Stimulated activated CD8-positive, alpha-beta memory T cell treated with anti-CD3 and anti-CD28 coated beads, Interleukin-15, amount 100 ng/mL, for 1 hour (primary cell): ENCODE measurements around the gene UBA52.
"Not testable (repeated sequence)": the region's sequence is repeated elsewhere in the genome, so short reads cannot be mapped to it uniquely, and the experiment has no call there.

Experiments
- DNase-seq: peaks from one replicate; pipeline ENCODE4 v3.0.0-alpha.2; 2020; ENCODE audit warnings: low read depth

UBA52 gene

DNA sequence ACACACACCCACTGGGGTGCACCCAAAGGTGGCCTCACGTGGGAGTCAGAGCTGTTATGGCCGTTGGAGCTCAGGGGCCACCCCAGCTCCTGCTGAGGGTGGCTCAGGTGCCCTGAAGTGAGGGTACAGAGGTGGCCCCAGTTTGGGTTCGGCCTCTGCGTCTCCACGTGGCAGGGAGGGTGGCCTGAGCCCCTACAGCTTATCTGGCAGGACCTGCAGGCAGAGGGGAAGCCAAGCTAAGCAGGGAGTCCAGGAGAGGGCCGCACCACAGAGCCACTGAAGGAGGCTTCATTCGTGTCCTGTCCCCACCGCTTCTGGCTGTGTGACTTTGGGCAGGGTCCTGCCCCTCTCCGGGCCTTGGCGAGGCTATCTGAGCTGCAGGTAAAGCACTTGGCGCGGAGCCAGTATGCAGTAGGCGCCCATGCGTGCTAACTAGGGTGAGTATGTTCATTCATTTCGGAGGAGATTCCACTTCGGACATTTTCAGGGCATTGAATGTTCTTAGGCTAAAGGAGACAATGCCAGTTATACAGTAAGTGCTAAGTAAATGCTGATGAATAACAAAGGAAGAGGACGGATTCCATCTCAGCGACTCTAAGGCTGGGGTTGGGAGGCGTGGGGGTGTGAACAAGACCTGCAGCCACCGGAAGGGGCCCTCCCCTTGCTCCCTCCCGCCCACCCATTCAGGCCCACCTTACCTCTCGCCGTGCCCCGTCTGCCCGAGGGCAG lies 21.9 kb downstream of the UBA52 start:
- no peak for DNase-seq

DNA sequence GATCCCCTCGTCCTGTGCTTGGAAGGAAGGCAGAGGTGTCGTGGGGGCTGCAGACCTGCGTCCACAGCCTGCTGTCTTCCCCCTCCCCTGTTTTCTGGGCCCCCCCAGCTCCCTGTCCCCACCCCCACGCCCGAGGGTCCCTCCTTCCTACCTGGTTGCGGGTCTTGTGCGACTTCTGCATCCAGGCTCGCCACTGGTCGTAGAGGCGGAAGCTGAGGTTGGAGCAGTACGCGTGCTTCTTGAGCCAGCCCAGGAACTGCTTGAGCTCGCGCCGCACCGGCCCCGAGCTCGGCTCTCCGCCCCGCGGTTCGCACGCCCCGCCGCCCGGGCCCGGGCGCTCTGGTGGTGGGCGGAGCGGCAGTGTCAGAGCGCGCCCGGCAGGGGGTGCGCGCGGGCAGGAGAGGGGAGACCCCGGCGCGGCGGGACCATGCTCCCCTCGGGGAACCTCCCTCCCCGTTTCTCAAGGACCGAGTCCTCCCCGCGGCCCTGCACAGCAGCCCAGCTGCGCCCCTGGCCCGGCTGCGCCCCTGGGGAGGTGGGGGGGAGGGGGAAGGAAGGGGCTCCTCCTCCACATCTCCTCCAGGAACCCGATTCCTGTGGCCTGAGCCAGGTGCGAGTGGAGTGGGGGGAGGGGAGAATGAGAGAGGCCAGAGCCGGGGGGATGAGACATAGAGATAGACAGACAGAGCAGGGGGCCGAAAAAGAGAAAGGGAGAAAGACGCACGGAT lies 22.6 kb downstream of the UBA52 start:
- peak; percentile 45 for DNase-seq

- DNase-seq = no peak
These were observed 23.2 kb downstream of the UBA52 start for GRCh38 chr19:18594824-18595373.

DNA sequence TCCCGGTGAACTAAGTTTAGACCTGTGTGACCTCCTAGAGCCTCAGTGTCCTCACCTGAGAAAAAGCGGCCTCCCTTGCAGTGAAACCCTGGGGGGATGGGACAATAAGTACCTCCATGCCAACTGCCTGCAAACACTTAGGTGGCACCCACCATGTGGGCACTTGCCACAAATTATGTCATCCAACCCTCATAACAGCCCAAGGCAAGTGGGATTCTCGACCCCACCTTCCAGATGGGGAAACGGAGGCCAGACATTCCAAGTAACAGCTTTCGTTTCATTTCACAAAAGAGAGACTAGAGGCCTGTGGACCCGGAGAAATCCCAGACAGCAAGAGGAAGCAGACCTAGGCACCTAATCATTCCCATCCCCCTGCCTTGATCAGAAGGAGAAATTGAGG lies 23.8 kb downstream of the UBA52 start:
- DNase-seq = no peak

- no peak for DNase-seq
These were observed 25.1 kb downstream of the UBA52 start for GRCh38 chr19:18596752-18597157.

DNA sequence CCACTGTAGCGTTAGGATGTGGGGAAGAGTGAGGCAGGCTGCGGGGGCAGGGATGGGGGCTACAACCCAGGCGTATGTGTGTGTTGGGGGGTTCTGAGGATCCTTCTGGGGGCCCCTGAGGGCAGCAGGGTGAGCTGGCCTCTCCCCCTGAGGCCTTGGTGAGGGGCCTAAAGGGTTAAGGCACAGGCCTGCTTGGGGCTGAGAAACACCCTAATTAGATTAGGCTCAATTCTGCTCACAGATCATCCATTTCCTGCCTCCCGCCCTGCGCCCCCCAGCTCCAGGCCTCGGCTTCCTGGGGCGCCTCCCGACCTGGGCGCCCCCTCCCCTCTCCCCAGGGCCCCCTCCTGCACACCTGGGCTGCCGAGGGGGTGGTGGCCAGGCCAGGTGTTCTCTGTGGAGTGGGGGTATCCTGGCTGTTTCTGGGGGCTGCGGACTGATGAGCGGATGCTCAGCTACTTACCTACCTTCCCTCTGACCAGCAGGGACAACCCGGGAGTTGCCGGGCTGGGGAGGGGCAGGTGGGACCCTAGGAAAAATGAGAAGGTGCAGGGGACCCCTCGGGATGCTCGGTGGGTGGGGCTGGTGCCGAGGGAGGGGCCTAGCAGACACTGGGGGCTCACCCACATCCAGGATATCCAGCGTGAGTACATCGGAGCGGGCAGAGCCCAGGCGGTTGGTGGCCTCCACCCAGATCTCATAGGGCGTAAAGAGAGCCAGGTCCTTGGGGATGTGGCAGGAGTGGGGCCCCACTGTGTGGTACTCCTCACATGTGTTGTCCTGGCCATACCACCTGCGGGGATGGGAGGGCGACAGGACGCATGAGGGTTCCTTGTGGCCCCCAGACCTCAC lies 26.4 kb downstream of the UBA52 start:
- DNase-seq = no peak

GRCh38 chr19:18599485-18599884 lies 27.8 kb downstream of the UBA52 start:
- no peak for DNase-seq

DNA sequence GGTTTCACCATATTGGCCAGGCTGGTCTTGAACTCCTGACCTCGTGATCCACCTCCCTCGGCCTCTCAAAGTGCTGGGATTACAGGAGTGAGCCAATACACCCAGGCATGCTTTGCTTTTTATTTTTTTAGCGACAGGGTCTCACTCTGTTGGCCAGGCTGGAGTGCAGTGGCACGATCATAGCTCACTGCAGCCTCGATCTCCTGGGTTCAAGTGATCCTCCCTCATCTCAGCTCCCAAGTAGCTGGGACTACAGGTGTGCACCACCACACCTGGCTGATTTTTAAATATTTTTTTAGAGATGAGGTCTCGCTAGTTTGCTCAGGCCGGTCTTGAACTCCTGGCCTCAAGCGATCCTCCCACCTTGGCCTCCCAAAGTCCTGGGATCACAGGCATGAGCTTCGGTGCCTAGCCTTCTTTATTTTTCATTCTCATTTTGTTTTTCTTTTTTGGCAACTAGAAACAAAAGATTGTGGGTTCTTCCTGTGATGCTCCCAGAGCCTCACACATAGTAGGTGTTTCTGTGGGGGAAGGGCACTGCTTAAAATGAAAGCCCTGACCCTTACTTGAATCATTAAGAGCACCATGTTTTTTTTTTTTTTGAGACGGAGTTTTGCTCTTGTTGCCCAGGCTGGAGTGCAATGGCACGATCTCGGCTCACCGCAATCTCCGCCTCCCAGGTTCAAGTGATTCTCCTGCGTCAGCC lies 29.2 kb downstream of the UBA52 start:
- not testable (repeated sequence) for DNase-seq

GRCh38 chr19:18601875-18602274 lies 30.2 kb downstream of the UBA52 start:
- no peak for DNase-seq

GRCh38 chr19:18603255-18603957 lies 31.7 kb downstream of the UBA52 start:
- no peak for DNase-seq

GRCh38 chr19:18603958-18604819 lies 32.5 kb downstream of the UBA52 start:
- no peak for DNase-seq

DNA sequence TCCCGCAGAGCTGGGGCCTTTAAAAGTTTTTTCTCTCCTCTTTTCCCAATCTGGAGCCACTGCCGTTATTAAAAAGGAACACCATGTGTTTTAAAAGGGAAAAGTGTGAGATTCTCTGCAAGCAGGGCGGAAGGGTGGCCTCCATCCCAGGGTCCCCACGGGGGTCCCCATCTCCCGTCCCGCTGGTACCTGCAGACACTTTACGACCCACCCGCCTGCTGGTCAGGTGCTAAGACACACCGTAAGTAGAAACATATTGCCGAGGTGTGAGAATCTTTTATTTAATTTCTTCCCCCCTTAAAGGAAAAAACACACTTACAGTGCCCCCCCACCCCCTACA lies 33.1 kb downstream of the UBA52 start:
- no peak for DNase-seq

GRCh38 chr19:18605196-18605545 lies 33.5 kb downstream of the UBA52 start:
- DNase-seq = no peak

GRCh38 chr19:18605546-18606280 lies 34.1 kb downstream of the UBA52 start:
- DNase-seq = no peak

- no peak for DNase-seq
These were observed 34.9 kb downstream of the UBA52 start, which contains the start of gene CRLF1 for GRCh38 chr19:18606281-18607225. Gene CRLF1, minus strand, starts transcription at chr19:18606799. Its CDS starts 143 bp downstream, at chr19:18606656.

- DNase-seq = no peak
These were observed 35.8 kb downstream of the UBA52 start for GRCh38 chr19:18607226-18608101.

GRCh38 chr19:18608102-18608804 lies 36.6 kb downstream of the UBA52 start:
- DNase-seq = no peak
